Uterus (tissue), 2 donors: ENCODE results near the gene SOX5.

ENCODE experiments used
- CTCF ChIP-seq, 4 experiments: fragments of 200-600 bp in 2 of 4; fragments of 450-650 bp in 2 of 4; sonication (generic) in 2 of 4; IDR thresholded peaks; one replicate each; pipeline ENCODE4 v1.5.1; 2016 to 2019; ENCODE audit warnings: antibody characterized with exemption in 4 of 4, mild to moderate bottlenecking in 2 of 4, moderate library complexity in 1 of 4
- POLR2A ChIP-seq, 2 donors: fragments of 450-650 bp; IDR thresholded peaks; one replicate each; pipeline ENCODE4 v1.6.1; 2016; ENCODE audit warnings: antibody characterized with exemption in 2 of 2, mild to moderate bottlenecking in 1 of 2, moderate library complexity in 1 of 2

- TF ChIP-seq POLR2A (IDR thresholded peaks at IDR 0.05) (no peak), CTCF (IDR thresholded peaks at IDR 0.05) (no peak)
These were observed 416.2 kb downstream of the SOX5 start for GRCh38 chr12:23533265-23533664.
